Neural crest cell (in vitro differentiated cells): Measurements from ENCODE around the gene HBQ1. TPM values are rescaled to one million over a fixed set of nuclear protein-coding genes. Genes with fewer than 3 reads are reported as not detected.

Experiments
- DNase-seq: peaks from one replicate; pipeline ENCODE4 v3.0.0; 2021; ENCODE audit warnings: low read depth, mixed read lengths, low spot score
- H3K27ac Mint-ChIP-seq: one replicate; pipeline ENCODE4 v1.8.0; 2021; ENCODE audit warnings: mild to moderate bottlenecking, mixed read lengths; ENCODE audit not compliant: unreplicated experiment
- H3K27me3 Mint-ChIP-seq: 2 replicates; pipeline ENCODE4 v1.8.0; 2021; ENCODE audit warnings: low read depth, mild to moderate bottlenecking, mixed read lengths
- H3K36me3 Mint-ChIP-seq: 2 replicates; pipeline ENCODE4 v1.8.0; 2021; ENCODE audit warnings: low read depth, mild to moderate bottlenecking, mixed read lengths
- H3K4me1 Mint-ChIP-seq: 2 replicates; pipeline ENCODE4 v1.8.0; 2021; ENCODE audit warnings: mixed read lengths
- H3K4me3 Mint-ChIP-seq: one replicate; pipeline ENCODE4 v1.8.0; 2021; ENCODE audit warnings: mild to moderate bottlenecking, mixed read lengths
- H3K9me3 Mint-ChIP-seq: 2 replicates; pipeline ENCODE4 v1.8.0; 2021; ENCODE audit warnings: mixed read lengths
- CTCF ChIP-seq: fragments of 200-600 bp; sonication (generic); conservative IDR thresholded peaks from 2 replicates; pipeline ENCODE4 v1.5.0; 2021; ENCODE audit warnings: antibody characterized with exemption, mild to moderate bottlenecking
- total RNA-seq: library from RNA; stranded (reverse); gene quantifications from 2 replicates; pipeline ENCODE4 v1.2.1, GENCODE V29; 2021

The HBQ1 gene
- total RNA-seq, 1 donor from 2014 or later, result 1.8 TPM

DNA sequence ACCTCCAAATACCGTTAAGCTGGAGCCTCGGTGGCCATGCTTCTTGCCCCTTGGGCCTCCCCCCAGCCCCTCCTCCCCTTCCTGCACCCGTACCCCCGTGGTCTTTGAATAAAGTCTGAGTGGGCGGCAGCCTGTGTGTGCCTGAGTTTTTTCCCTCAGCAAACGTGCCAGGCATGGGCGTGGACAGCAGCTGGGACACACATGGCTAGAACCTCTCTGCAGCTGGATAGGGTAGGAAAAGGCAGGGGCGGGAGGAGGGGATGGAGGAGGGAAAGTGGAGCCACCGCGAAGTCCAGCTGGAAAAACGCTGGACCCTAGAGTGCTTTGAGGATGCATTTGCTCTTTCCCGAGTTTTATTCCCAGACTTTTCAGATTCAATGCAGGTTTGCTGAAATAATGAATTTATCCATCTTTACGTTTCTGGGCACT, 2.9 kb upstream of the HBQ1 start:
- no peak for TF ChIP-seq CTCF
- Mint-ChIP-seq H3K27me3 (peaks cover 71% of the 10 kb centered on the region), H3K27ac (no peak overlapping the region), H3K36me3 (peaks cover 5% of the 10 kb centered on the region), H3K4me3 (peak overlapping the region; percentile 74), H3K4me1 (peaks cover 6% of the 10 kb centered on the region), H3K9me3 (no peaks in the 10 kb centered on the region)
- no peak for DNase-seq

DNA sequence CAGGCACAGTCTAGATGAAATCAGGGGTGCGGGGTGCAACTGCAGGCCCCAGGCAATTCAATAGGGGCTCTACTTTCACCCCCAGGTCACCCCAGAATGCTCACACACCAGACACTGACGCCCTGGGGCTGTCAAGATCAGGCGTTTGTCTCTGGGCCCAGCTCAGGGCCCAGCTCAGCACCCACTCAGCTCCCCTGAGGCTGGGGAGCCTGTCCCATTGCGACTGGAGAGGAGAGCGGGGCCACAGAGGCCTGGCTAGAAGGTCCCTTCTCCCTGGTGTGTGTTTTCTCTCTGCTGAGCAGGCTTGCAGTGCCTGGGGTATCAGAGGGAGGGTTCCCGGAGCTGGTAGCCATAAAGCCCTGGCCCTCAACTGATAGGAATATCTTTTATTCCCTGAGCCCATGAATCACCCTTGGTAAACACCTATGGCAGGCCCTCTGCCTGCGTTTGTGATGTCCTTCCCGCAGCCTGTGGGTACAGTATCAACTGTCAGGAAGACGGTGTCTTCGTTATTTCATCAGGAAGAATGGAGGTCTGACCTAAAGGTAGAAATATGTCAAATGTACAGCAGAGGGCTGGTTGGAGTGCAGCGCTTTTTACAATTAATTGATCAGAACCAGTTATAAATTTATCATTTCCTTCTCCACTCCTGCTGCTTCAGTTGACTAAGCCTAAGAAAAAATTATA, 2.1 kb upstream of the HBQ1 start:
- peak overlapping the region; percentile 74 for H3K4me3 Mint-ChIP-seq
- H3K27me3 Mint-ChIP-seq, result peaks cover 70% of the 10 kb centered on the region
- H3K9me3 Mint-ChIP-seq, result no peaks in the 10 kb centered on the region
- H3K36me3 Mint-ChIP-seq, result peaks cover 5% of the 10 kb centered on the region
- peaks cover 6% of the 10 kb centered on the region for H3K4me1 Mint-ChIP-seq
- no peak for TF ChIP-seq CTCF
- DNase-seq, result no peak
- no peak overlapping the region for H3K27ac Mint-ChIP-seq

GRCh38 chr16:178668-179015, 1.6 kb upstream of the HBQ1 start:
- H3K27me3 Mint-ChIP-seq, result peaks cover 65% of the 10 kb centered on the region
- peaks cover 5% of the 10 kb centered on the region for H3K36me3 Mint-ChIP-seq
- no peak for TF ChIP-seq CTCF
- no peak overlapping the region for H3K27ac Mint-ChIP-seq
- no peak for DNase-seq
- H3K4me3 Mint-ChIP-seq, result no peak overlapping the region
- peaks cover 6% of the 10 kb centered on the region for H3K4me1 Mint-ChIP-seq
- H3K9me3 Mint-ChIP-seq, result no peaks in the 10 kb centered on the region

DNA sequence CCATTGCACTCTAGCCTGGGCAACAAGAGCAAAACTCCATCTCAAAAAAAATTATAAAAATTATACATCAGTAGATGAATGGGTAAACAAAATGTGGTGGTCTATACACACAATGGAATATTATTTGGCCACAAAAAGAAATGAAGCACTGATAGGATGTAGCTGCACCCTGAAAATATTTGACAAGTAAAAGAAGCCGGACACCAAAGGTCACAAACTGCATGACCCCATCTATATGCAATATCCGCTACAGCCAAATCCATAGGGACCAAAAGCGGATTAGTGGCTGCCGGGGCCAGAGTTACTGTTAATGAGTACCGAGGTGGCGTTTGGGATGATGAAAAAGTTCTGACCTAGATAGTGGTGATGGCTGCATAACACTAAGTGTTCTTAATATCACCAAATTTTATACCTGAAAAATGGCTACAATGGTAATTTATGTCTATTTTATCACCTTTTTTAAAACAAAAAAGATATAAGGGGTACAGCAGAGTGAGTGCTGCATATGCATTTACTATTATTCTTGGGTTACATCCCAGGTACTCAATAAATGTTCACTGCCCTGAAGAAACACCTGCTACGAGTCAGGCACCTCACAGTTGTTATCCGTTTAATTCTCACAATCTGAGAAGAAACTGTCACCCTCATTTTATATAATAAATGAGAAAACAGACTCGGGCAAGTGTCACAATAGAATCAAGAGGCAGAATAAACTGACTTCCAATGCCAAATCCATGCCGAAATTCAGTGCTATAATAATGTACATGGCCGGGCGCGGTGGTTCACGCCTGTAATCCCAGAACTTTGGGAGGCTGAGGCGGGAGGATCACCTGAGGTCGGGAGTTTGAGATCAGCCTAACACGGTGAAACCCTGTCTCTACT, 807 bp upstream of the HBQ1 start:
- no peak for DNase-seq
- H3K9me3 Mint-ChIP-seq, result no peaks in the 10 kb centered on the region
- H3K27ac Mint-ChIP-seq, result no peak overlapping the region
- peaks cover 5% of the 10 kb centered on the region for H3K36me3 Mint-ChIP-seq
- H3K4me3 Mint-ChIP-seq, result peak overlapping the region; percentile 56
- no peak for TF ChIP-seq CTCF
- peaks cover 57% of the 10 kb centered on the region for H3K27me3 Mint-ChIP-seq
- H3K4me1 Mint-ChIP-seq, result peaks cover 6% of the 10 kb centered on the region

DNA sequence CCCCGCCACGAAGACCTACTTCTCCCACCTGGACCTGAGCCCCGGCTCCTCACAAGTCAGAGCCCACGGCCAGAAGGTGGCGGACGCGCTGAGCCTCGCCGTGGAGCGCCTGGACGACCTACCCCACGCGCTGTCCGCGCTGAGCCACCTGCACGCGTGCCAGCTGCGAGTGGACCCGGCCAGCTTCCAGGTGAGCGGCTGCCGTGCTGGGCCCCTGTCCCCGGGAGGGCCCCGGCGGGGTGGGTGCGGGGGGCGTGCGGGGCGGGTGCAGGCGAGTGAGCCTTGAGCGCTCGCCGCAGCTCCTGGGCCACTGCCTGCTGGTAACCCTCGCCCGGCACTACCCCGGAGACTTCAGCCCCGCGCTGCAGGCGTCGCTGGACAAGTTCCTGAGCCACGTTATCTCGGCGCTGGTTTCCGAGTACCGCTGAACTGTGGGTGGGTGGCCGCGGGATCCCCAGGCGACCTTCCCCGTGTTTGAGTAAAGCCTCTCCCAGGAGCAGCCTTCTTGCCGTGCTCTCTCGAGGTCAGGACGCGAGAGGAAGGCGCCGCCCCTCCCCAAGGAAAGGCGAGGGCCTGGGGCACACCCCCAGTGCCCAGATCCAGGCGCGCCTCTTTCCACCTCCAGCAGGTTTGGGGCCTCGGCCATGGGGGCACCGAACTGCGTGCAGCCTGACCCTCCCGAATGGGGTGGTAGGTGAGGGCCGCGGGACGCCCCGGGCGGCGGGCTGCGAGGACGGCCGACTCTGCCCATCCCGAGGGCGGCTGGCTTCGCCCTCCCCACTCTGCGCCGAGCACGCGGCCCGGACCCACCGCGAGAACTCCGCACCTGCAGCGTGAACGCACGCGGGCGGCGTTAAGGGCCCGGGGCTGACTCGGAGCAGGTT, 664 bp downstream of the HBQ1 start:
- H3K9me3 Mint-ChIP-seq, result no peaks in the 10 kb centered on the region
- peaks cover 9% of the 10 kb centered on the region for H3K36me3 Mint-ChIP-seq
- H3K4me3 Mint-ChIP-seq, result peak overlapping the region; percentile 64
- H3K27ac Mint-ChIP-seq, result no peak overlapping the region
- H3K27me3 Mint-ChIP-seq, result peaks cover 42% of the 10 kb centered on the region
- peaks cover 6% of the 10 kb centered on the region for H3K4me1 Mint-ChIP-seq
- peak; percentile 89 for DNase-seq
- no peak for TF ChIP-seq CTCF
